GM12872 (cell line): Measurements from ENCODE around the gene ZNF90.

Experiments
- TF ChIP-seq, protein P1 (sequence below): IDR thresholded peaks from 3 replicates; pipeline ENCODE4 v1.5.1; 2011; ENCODE audit warnings: low read depth, mild to moderate bottlenecking, low read length, moderate library complexity; ENCODE audit not compliant: insufficient read depth

ZNF90 gene

DNA sequence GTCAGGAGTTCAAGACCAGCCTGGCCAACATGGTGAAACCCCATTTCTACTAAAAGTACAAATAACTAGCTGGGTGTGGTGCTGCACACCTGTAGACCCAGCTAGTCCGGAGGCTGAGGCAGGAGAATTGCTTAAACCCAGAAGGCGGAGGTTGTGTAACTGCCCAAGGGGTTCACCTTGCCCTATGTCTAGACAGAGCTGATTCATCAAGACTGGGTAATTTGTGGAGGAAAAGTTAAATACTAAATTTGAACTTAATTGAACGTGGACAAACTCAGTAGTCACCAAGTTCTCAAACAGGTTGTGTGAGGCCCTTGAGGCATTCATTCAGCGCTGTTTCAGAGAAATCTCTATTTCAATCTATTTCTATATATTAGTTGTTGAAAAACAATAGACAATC, 75.5 kb downstream of the ZNF90 start:
- TF ChIP-seq, protein P1, sequence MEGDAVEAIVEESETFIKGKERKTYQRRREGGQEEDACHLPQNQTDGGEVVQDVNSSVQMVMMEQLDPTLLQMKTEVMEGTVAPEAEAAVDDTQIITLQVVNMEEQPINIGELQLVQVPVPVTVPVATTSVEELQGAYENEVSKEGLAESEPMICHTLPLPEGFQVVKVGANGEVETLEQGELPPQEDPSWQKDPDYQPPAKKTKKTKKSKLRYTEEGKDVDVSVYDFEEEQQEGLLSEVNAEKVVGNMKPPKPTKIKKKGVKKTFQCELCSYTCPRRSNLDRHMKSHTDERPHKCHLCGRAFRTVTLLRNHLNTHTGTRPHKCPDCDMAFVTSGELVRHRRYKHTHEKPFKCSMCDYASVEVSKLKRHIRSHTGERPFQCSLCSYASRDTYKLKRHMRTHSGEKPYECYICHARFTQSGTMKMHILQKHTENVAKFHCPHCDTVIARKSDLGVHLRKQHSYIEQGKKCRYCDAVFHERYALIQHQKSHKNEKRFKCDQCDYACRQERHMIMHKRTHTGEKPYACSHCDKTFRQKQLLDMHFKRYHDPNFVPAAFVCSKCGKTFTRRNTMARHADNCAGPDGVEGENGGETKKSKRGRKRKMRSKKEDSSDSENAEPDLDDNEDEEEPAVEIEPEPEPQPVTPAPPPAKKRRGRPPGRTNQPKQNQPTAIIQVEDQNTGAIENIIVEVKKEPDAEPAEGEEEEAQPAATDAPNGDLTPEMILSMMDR: no peak

DNA sequence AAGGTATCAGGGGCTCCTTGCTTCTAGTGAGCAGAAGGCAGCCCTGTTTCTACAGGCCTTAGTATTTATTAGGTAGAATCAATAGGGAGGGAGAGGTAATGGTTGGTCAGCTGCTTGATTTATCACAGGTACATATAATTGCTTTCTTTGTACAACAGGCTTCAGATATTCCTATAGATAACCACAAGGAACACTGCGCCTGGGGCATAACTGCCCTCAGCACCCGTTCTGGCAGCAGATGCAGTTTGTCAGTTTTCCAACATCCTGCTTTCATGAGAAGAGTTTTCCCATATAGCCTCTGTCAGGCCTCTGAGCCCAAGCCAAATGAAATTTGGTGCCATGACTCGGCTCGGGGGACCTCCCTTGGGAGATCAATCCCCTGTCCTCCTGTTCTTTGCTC, 76.8 kb downstream of the ZNF90 start:
- TF ChIP-seq, protein P1: no peak

DNA sequence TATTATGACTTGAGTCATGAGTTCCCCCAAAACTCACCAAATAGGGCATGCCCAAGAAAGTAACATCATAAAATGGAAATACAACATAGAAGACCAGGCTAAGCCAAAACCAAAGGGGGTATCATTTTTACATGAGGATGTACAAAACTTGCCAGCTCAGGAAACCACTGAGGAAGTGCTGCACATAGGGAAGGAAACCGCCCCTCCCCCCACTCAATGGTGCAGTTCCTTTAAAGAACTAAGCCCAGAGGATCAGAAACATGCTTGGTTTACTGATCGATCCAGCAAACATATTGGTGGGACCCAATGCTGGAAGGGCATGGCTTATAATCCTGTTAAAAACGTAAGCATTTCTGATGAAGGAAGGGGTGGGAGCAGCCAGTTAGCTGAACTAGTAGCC, 85.0 kb downstream of the ZNF90 start:
- TF ChIP-seq, protein P1: no peak

DNA sequence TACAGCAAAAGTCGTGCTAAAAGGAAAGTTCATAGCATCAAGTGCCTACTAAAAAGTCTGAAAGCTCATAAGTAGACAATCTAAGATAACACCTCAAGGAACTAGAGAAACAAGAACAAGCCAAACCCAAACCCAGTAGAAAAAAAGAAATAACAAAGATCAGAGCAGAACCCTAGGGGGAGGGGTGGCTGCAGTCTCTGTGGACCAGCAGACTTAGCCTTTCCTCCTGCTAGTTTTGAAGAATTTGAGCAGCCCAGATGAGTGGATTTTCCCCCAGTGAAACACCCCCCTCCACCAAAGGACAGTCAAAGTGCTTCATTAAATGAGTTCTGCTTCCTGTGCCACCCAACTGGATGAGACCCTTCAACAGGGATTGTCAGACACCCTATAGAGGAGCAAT, 86.7 kb downstream of the ZNF90 start:
- TF ChIP-seq, protein P1: no peak

DNA sequence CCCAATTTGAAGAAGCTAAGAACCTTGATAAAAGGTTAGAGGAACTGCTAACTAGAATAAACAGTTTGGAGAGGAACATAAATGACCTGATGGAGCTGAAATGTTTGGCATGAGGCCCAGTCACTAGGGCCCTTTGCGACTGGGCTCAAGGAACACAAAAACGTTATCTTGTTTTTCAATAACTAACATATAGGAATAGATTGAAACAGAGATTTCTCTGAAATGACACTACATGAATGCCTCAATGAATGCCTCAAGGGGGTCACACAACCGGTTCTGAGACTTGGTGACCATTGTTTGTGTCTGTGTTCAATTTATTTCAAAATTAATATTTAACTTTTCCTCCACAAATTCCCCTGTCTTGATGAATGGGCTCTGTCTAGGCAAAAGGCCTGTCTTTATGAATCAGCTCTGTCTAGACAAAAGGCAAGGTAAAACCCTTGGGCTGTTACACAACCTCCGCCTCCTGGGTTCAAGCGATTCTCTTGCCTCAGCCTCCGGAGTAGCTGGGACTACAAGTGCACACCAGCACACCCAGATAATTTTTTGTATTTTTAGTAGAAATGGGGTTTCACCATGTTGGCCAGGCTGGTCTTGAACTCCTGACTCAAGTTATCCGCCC, 88.3 kb downstream of the ZNF90 start:
- TF ChIP-seq, protein P1: no peak

DNA sequence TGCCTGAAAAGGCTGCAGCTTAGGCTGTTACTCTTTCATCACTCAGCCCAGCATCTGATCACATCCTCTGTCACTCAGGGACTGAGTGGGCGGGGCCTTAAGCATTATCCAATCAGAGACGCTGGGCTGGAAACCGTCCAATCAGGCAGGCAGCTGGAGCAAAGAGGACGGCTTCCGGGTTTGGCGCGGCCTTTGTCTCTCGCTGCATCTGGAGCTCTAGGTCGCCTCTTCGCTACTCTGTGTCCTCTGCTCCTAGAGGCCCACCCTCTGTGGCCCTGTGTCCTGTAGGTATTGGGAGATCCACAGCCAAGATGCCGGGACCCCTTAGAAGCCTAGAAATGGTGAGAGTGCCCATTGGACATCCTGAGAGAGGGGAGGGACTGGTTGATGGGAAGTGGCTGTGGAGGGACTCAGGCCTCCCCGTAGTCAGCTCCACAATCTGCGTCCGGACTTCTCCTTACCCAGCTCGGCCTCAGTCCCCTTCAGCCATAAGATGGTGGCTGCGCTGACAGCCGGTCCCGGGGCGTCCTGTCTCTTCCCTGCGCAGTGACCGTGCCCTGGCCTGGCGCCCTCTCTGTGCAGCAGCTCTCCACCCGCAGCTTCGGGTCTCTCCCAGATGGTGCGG, 89.3 kb downstream of the ZNF90 start, which contains the start of gene ZNF486:
Gene ZNF486, plus strand, starts transcription at position 195 of the 625 bp plus-strand sequence. Its CDS starts 117 bp downstream, at position 312.
- TF ChIP-seq, protein P1: no peak

DNA sequence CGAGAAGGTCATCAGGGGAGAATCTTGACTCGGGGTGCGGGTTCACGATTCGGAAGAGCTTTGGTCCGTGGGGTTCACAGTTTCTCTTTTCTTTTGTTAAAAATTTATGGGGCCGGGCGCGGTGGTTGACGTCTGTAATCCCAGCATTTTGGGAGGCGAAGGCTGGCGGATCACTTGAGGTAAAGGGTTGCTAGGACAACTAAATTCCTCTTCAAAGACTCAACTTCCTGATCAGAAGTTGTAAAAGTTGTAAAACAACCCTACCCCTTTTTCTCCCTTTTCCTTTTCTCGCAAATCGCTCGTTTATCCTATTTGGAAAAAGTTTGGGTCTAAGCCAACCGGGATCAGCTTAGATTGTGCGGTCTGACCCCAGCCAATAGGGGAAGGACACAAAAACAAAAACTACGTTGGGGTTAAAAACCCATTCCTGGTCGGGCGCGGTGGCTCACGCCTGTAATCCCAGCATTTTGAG, 89.9 kb downstream of the ZNF90 start:
- TF ChIP-seq, protein P1: no peak
